ENCODE data around the gene DRC3. TPM values are rescaled to one million over a fixed set of nuclear protein-coding genes. Genes with fewer than 3 reads are reported as not detected.
"Not testable (repeated sequence)": the region's sequence is repeated elsewhere in the genome, so short reads cannot be mapped to it uniquely, and the experiment has no call there.

The DRC3 gene
- total RNA-seq, 1 experiment from 2014 or later: 2.4 TPM

DNA sequence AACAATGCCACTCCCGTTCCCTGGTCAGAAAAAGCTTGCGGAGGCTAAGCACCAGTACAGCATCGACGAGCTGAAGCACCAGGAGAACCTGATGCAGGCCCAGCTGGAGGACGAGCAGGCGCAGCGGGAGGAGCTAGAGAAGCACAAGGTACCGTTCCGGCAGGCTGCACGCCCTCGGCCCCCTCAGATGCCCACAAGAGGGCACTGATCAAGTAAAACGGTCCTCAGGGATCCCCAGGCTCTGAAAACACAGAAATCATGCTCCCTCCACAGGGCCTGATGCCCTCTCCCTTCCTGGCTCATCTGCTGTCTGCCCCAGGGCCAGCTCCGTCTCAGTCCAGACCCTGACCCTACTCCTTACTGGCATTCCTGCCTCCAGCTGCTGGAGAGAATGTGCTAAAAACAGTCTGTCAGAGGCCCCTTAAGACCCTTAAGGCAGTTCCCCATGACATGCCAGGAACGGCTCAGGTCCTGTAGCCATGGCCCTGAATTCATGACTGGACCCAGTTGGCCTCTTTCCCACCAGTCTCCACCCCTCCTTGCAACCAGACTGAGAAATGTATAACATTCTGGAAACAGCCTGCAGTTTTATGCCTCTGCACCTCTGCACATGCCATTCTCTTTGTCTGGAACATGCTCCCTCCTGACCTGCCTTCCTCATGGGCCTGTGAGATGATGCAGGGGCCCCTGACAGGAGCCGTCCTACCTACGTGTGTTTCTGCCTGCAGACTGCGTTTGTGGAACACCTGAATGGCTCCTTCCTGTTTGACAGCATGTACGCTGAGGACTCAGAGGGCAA is 21.8 kb downstream of the DRC3 start (continued):
- TF ChIP-seq, protein P1, sequence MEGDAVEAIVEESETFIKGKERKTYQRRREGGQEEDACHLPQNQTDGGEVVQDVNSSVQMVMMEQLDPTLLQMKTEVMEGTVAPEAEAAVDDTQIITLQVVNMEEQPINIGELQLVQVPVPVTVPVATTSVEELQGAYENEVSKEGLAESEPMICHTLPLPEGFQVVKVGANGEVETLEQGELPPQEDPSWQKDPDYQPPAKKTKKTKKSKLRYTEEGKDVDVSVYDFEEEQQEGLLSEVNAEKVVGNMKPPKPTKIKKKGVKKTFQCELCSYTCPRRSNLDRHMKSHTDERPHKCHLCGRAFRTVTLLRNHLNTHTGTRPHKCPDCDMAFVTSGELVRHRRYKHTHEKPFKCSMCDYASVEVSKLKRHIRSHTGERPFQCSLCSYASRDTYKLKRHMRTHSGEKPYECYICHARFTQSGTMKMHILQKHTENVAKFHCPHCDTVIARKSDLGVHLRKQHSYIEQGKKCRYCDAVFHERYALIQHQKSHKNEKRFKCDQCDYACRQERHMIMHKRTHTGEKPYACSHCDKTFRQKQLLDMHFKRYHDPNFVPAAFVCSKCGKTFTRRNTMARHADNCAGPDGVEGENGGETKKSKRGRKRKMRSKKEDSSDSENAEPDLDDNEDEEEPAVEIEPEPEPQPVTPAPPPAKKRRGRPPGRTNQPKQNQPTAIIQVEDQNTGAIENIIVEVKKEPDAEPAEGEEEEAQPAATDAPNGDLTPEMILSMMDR (IDR thresholded peaks at IDR 0.05 in 2 of 3, conservative IDR thresholded peaks at IDR 0.05 in 1 of 3; ENCODE audit: borderline replicate concordance in 1 of 3, insufficient read depth in 1 of 3, low read depth in 2 of 3, low read length in 2 of 3): peak; percentile 20 to 62 (median 55); a peak in 5 of 6 replicates

DNA sequence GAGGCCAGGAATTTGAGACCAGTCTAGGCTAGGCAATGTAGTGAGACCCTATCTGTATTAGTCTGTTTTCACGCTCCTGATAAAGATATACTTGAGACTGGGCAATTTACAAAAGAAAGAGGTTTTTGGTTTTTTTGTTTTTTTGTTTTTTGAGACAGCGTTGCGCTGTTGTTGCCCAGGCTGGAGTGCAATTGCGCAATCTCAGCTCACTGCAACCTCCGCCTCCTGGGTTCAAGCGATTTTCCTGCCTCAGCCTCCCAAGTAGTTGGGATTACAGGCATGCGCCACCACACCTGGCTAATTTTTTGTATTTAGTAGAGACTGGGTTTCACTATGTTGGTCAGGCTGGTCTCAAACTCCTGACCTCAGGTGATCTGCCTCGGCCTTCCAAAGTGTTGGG is 23.2 kb downstream of the DRC3 start:
- POLR2A ChIA-PET: not testable (repeated sequence)

DNA sequence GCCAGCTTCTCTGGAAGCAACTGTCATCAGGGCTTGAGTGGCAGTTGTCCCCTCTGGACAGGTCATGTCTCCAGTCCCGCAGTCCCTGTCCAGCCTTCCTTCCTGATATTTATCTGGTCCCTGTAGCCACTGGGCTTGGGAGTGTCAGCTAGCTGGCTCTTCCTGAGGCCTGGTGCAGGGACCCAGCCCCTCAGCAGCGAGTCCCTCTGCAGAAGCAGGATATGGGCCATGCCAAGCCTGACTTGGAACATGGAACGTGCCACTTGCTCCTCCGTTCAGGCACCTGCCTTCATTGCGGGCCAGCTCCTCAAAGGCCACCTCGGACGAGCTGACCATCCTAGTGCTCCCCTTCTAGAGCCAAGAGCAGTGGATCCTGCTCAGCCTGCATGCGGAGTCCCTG is 26.3 kb downstream of the DRC3 start:
- Histone ChIP-seq H3K27me3 (ENCODE audit: insufficient read depth, low read length) (no peaks in the 10 kb centered on the region), H3K27ac (ENCODE audit: low read depth, low read length) (no peak overlapping the region), H3K36me3 (ENCODE audit: control insufficient read depth in 1 of 2, insufficient read depth in 2 of 2, low read length in 2 of 2) (no peaks in the 10 kb centered on the region), H3K4me3 (replicated peaks in 1 of 2; ENCODE audit: low read depth in 1 of 2, low read length in 2 of 2) (no peak overlapping the region), H2AFZ (ENCODE audit: low read depth, low read length, poor library complexity, severe bottlenecking) (no peak overlapping the region), H4K20me1 (ENCODE audit: insufficient read depth) (no peaks in the 10 kb centered on the region), H3K79me2 (ENCODE audit: insufficient read depth, low read length) (no peaks in the 10 kb centered on the region), H3K9ac (ENCODE audit: low read length) (no peak overlapping the region), H3K4me2 (ENCODE audit: low read length) (no peak overlapping the region), H3K9me2 (ENCODE audit: insufficient read depth) (no peaks in the 10 kb centered on the region), H3K4me1 (ENCODE audit: control insufficient read depth in 1 of 2, insufficient read depth in 2 of 2, low read length in 2 of 2) (peaks cover 0 to 12% of the 10 kb centered on the region in 2 experiments; a peak in 1 of 4 replicates), H3K9me3 (ENCODE audit: control insufficient read depth in 1 of 2, insufficient read depth in 1 of 2, low read depth in 1 of 2, low read length in 2 of 2) (no peaks in the 10 kb centered on the region)
- DNase-seq (ENCODE audit: low read depth, low spot score) (no peak), ATAC-seq (no peak)
- ChIA-PET CTCF (no interaction called here), RAD21 (ENCODE audit: low non-redundant PET in 1 of 2, low total read pairs in 2 of 2, uncharacterized antibody in 2 of 2, unreplicated experiment in 2 of 2) (no interaction called here), POLR2A (no interaction called here)
- no TSS peak for BruUV-seq (replicated peaks)
- intact Hi-C loops (cut with micrococcal nuclease): no loop called here
- TF ChIP-seq RAD21 (IDR thresholded peaks at IDR 0.05; ENCODE audit: low read depth) (no peak), JUND (IDR thresholded peaks at IDR 0.05) (no peak), SRF (IDR thresholded peaks at IDR 0.05; ENCODE audit: low read depth) (no peak), SP1 (IDR thresholded peaks at IDR 0.05; ENCODE audit: low read depth) (no peak), ZFX (IDR thresholded peaks at IDR 0.05) (no peak), EZH2phosphoT487 (IDR thresholded peaks at IDR 0.05; ENCODE audit: borderline replicate concordance) (no peak), CEBPB (IDR thresholded peaks at IDR 0.05; ENCODE audit: low read depth) (no peak)
- TF ChIP-seq, protein P1 (IDR thresholded peaks at IDR 0.05 in 2 of 3, conservative IDR thresholded peaks at IDR 0.05 in 1 of 3; ENCODE audit: borderline replicate concordance in 1 of 3, insufficient read depth in 1 of 3, low read depth in 2 of 3, low read length in 2 of 3): no peak
- TF ChIP-seq, protein P2, sequence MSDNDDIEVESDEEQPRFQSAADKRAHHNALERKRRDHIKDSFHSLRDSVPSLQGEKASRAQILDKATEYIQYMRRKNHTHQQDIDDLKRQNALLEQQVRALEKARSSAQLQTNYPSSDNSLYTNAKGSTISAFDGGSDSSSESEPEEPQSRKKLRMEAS (IDR thresholded peaks at IDR 0.05): no peak

More for the DNA sequence above, 23.2 kb downstream of the DRC3 start:
- H3K9me2 ChIP-seq (ENCODE audit: insufficient read depth); H3K27ac ChIP-seq (ENCODE audit: low read depth, low read length); CTCF ChIA-PET; BruUV-seq (replicated peaks); H3K36me3 ChIP-seq (ENCODE audit: control insufficient read depth in 1 of 2, insufficient read depth in 2 of 2, low read length in 2 of 2); H3K79me2 ChIP-seq (ENCODE audit: insufficient read depth, low read length); H3K9ac ChIP-seq (ENCODE audit: low read length); H2AFZ ChIP-seq (ENCODE audit: low read depth, low read length, poor library complexity, severe bottlenecking); intact Hi-C loops (cut with micrococcal nuclease); H3K27me3 ChIP-seq (ENCODE audit: insufficient read depth, low read length); ATAC-seq; H4K20me1 ChIP-seq (ENCODE audit: insufficient read depth); RAD21 ChIA-PET (ENCODE audit: low non-redundant PET in 1 of 2, low total read pairs in 2 of 2, uncharacterized antibody in 2 of 2, unreplicated experiment in 2 of 2); DNase-seq (ENCODE audit: low read depth, low spot score); H3K9me3 ChIP-seq (ENCODE audit: control insufficient read depth in 1 of 2, insufficient read depth in 1 of 2, low read depth in 1 of 2, low read length in 2 of 2); H3K4me2 ChIP-seq (ENCODE audit: low read length); H3K4me3 ChIP-seq (replicated peaks in 1 of 2; ENCODE audit: low read depth in 1 of 2, low read length in 2 of 2): not testable (repeated sequence)
- peaks cover 8 to 23% of the 10 kb centered on the region in 2 experiments for H3K4me1 ChIP-seq (ENCODE audit: control insufficient read depth in 1 of 2, insufficient read depth in 2 of 2, low read length in 2 of 2)

All from HCT116 (cell line).